Esophagus squamous epithelium (tissue), 5 donors: ENCODE data around the gene KLHDC3. TPM values are rescaled to one million over a fixed set of nuclear protein-coding genes. Genes with fewer than 3 reads are reported as not detected.

ENCODE experiments used
- DNase-seq: peaks from one replicate; lab custom pipeline; 2025; lab: John Stamatoyannopoulos, UW
- H3K27ac ChIP-seq, 4 donors: fragments of 200-600 bp; sonication (generic); one replicate each; pipeline ENCODE4 v1.5.1; 2016 to 2019; ENCODE audit warnings: mild to moderate bottlenecking in 1 of 4
- H3K27me3 ChIP-seq, 4 donors: fragments of 200-600 bp; sonication (generic); 1 replicate in 3 of 4; 2 replicates in 1 of 4; pipeline versions ENCODE4 v1.5.1 to v1.6.0; 2017 to 2021; ENCODE audit warnings: antibody characterized with exemption in 1 of 4
- H3K36me3 ChIP-seq, 3 donors: fragments of 200-600 bp; sonication (generic); one replicate each; pipeline ENCODE4 v1.5.1; 2016 to 2019
- H3K4me1 ChIP-seq, 3 donors: fragments of 200-600 bp; sonication (generic); one replicate each; pipeline ENCODE4 v1.5.1; 2017 to 2019
- H3K4me3 ChIP-seq, 4 donors: fragments of 200-600 bp; sonication (generic); 1 replicate in 3 of 4; 2 replicates in 1 of 4; pipeline ENCODE4 v1.5.1; 2016 to 2019; ENCODE audit warnings: mild to moderate bottlenecking in 2 of 4, moderate library complexity in 1 of 4
- H3K9me3 ChIP-seq, 3 donors: fragments of 200-600 bp; sonication (generic); one replicate each; pipeline ENCODE4 v1.5.1; 2016 to 2019
- CTCF ChIP-seq, 6 experiments: fragments of 450-650 bp in 4 of 6; fragments of 200-600 bp in 2 of 6; sonication (generic) in 2 of 6; IDR thresholded peaks; one replicate each; pipeline ENCODE4 v1.5.1; 2016 to 2019; ENCODE audit warnings: antibody characterized with exemption in 6 of 6, mild to moderate bottlenecking in 4 of 6, moderate library complexity in 4 of 6
- POLR2A ChIP-seq, 4 donors: fragments of 450-650 bp; IDR thresholded peaks; one replicate each; pipeline ENCODE4 v1.6.1; 2017; ENCODE audit warnings: antibody characterized with exemption in 4 of 4, mild to moderate bottlenecking in 4 of 4, moderate library complexity in 3 of 4
- whole genome bisulfite sequencing, 2 donors: methylation state at CpG; one replicate each; pipeline ENCODE4 v1.1.5; 2018; 5-methylcytosine and 5-hydroxymethylcytosine counted together
- intact Hi-C: fragments of 100-400 bp; cut with DNase I; formaldehyde crosslinking; loops from one replicate; pipeline ENCODE4 v1.15.0; 2022
- total RNA-seq, 4 donors: library from RNA; depleted of rRNA; stranded (reverse); fragments of >200 nt; gene quantifications; one replicate each; pipeline ENCODE4 v1.1.0, GENCODE V29; 2016
- donor health status: DM: yes; HTN: yes; CAD: no.

The KLHDC3 gene
- total RNA-seq, 4 donors from 2014 or later: 35.7 to 62.9 (median 48.5) TPM

DNA sequence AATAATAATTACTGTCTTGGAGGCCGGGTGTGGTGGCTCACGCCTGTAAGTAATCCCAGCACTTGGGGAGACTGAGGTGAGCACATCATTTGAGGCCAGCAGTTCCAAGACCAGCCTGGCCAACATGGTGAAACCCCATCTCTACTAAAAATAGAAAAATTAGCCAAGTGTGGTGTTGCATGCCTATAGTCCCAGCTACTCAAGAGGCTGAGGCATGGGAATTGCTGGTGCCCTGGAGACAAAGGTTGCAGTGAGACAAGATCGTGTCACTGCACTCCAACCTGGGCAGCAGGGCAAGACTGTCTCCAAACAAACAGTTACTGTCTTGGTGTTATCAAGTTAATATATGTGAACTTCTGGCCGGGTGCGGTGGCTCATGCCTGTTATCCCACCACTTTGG lies 12.3 kb downstream of the KLHDC3 start:
- Histone ChIP-seq H3K27ac (no peak overlapping the region), H3K36me3 (peaks cover 11 to 85% (median 63%) of the 10 kb centered on the region in 3 donors), H3K27me3 (no peaks in the 10 kb centered on the region), H3K9me3 (no peaks in the 10 kb centered on the region), H3K4me3 (no peak overlapping the region), H3K4me1 (peaks cover 1 to 25% (median 18%) of the 10 kb centered on the region in 3 donors)
- no peak for DNase-seq
- intact Hi-C loops: no loop called here
- WGBS, 2 donors: 89 to 95% methylated on average over 5 of the region's 5 CpGs
- TF ChIP-seq CTCF (IDR thresholded peaks at IDR 0.05) (no peak), POLR2A (IDR thresholded peaks at IDR 0.05) (no peak)

GRCh38 chr6:43029120-43029519 lies 15.1 kb downstream of the KLHDC3 start:
- no peak for DNase-seq
- Histone ChIP-seq H3K36me3 (peaks cover 13 to 99% (median 62%) of the 10 kb centered on the region in 3 donors), H3K27ac (no peak overlapping the region), H3K9me3 (no peaks in the 10 kb centered on the region), H3K4me3 (no peak overlapping the region), H3K27me3 (no peaks in the 10 kb centered on the region), H3K4me1 (peaks cover 0 to 3% (median 0%) of the 10 kb centered on the region in 3 donors)
- 91 to 95% methylated on average over 9 of the region's 9 CpGs for WGBS, 2 donors
- intact Hi-C loops: no loop called here
- TF ChIP-seq POLR2A (IDR thresholded peaks at IDR 0.05) (no peak), CTCF (IDR thresholded peaks at IDR 0.05) (no peak)

- 88 to 93% methylated on average over 4 of the region's 4 CpGs for WGBS, 2 donors
Observed at GRCh38 chr6:43032326-43032725, 18.3 kb downstream of the KLHDC3 start.

DNA sequence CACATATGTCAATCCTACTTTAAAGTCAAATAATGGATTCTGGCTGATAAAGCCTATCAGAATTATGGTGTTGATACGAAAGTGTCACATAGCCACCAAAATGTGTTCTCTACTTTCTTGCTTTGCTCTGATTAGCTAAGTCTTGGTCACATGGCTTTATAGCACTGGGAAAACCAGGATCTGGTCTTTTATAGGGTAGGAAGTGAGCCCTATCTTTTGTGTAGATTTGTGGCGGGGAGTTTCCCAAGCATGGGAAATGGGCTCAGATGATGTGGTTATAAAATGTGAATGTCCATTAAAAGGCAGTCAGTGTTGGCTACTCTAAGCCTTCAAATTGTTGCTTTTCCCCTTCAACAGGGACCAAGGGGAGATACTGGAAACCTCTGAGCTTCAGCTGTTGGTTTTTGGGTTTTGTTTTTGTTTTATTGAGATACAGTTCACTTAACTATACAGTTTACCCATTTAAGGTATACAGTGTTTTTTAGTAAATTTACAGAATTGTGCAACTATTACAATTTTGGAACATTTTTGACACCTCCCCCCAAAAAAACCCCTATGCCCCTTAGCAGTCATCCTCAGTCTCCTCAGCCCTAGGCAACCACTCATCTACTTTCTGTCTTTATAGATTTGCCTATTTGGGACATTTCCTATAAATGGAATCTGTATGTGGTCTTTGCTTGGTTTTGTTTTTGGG lies 19.6 kb downstream of the KLHDC3 start:
- peaks cover 13 to 99% (median 29%) of the 10 kb centered on the region in 3 donors for H3K36me3 ChIP-seq
- no peaks in the 10 kb centered on the region for H3K4me1 ChIP-seq
- H3K9me3 ChIP-seq: no peaks in the 10 kb centered on the region
- no peak overlapping the region for H3K27ac ChIP-seq
- intact Hi-C loops: no loop called here
- no peak for DNase-seq
- H3K4me3 ChIP-seq: no peak overlapping the region
- 87 to 100% methylated on average over 2 of the region's 2 CpGs for WGBS, 2 donors
- no peaks in the 10 kb centered on the region for H3K27me3 ChIP-seq
- TF ChIP-seq POLR2A (IDR thresholded peaks at IDR 0.05): no peak
- no peak for TF ChIP-seq CTCF (IDR thresholded peaks at IDR 0.05)

More at GRCh38 chr6:43032326-43032725, 18.3 kb downstream of the KLHDC3 start:
- no peaks in the 10 kb centered on the region for H3K9me3 ChIP-seq
- no peaks in the 10 kb centered on the region for H3K27me3 ChIP-seq
- H3K4me3 ChIP-seq: no peak overlapping the region
- H3K27ac ChIP-seq: no peak overlapping the region
- H3K4me1 ChIP-seq: no peaks in the 10 kb centered on the region
- intact Hi-C loops: no loop called here
- no peak for TF ChIP-seq CTCF (IDR thresholded peaks at IDR 0.05)
- no peak for TF ChIP-seq POLR2A (IDR thresholded peaks at IDR 0.05)
- H3K36me3 ChIP-seq: peaks cover 18 to 99% (median 30%) of the 10 kb centered on the region in 3 donors
- DNase-seq: no peak

GRCh38 chr6:43034190-43034525 lies 20.1 kb downstream of the KLHDC3 start:
- no peak for DNase-seq
- Histone ChIP-seq H3K27ac (no peak overlapping the region), H3K36me3 (peaks cover 8 to 99% (median 27%) of the 10 kb centered on the region in 3 donors), H3K4me1 (no peaks in the 10 kb centered on the region), H3K4me3 (no peak overlapping the region), H3K9me3 (no peaks in the 10 kb centered on the region), H3K27me3 (no peaks in the 10 kb centered on the region)
- intact Hi-C loops: no loop called here
- WGBS, 2 donors: 73 to 75% methylated on average over 1 of the region's 2 CpGs
- TF ChIP-seq CTCF (IDR thresholded peaks at IDR 0.05) (no peak), POLR2A (IDR thresholded peaks at IDR 0.05) (no peak)
